GM18861 (cell line): ENCODE measurements around the gene GALNT2.

ENCODE experiments used
- ATAC-seq: cut with Tn5 transposase; IDR thresholded peaks from one replicate; pipeline ENCODE4 v1.9.1; 2021; ENCODE audit not compliant: unreplicated experiment

GALNT2 gene

GRCh38 chr1:230050973-230051735 lies 15.9 kb upstream of the GALNT2 start:
- ATAC-seq: no peak

GRCh38 chr1:230052018-230052417 lies 15.0 kb upstream of the GALNT2 start:
- ATAC-seq: no peak

- ATAC-seq: no peak
These were observed 14.4 kb upstream of the GALNT2 start for GRCh38 chr1:230052665-230053064.

- ATAC-seq: no peak
These were observed 12.8 kb upstream of the GALNT2 start for GRCh38 chr1:230054092-230054749.

DNA sequence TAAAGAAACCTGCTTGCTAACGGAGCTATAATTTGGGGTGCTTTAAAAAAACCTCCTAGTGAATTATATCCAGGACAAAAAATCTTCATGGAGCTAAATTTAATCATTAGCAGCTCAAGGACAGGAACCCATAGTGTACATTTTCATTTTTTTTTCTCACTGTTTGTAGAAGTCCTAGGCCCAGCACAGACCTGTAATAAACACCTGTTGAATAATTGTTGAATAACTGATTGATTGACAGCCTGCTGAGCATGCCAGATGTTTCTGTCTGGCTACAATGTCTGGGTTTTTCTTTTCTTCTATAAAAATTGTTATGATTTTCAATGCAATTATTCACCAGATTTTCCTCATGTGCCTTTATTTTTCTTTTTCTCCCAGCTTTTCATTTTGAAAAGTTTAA lies 10.9 kb upstream of the GALNT2 start:
- ATAC-seq: no peak

DNA sequence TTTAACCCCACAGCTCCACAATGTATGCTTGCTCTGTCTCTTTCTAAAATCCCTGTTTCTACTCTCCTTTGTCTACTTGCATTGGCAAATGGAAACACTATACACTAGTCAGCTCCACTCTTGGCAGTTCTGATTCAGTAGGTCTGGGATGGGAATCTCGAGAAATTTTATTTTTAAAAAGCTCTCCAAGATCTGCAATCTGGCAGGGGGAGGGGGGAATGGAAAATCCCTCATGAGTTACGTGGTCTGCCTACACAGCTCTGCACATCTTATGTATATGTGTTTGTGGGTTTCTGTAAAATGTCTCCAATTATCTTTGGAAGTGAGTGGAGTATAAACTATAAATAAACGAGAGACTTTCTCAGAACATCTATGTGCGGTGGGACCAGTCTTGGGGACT lies 9.9 kb upstream of the GALNT2 start:
- ATAC-seq: no peak

DNA sequence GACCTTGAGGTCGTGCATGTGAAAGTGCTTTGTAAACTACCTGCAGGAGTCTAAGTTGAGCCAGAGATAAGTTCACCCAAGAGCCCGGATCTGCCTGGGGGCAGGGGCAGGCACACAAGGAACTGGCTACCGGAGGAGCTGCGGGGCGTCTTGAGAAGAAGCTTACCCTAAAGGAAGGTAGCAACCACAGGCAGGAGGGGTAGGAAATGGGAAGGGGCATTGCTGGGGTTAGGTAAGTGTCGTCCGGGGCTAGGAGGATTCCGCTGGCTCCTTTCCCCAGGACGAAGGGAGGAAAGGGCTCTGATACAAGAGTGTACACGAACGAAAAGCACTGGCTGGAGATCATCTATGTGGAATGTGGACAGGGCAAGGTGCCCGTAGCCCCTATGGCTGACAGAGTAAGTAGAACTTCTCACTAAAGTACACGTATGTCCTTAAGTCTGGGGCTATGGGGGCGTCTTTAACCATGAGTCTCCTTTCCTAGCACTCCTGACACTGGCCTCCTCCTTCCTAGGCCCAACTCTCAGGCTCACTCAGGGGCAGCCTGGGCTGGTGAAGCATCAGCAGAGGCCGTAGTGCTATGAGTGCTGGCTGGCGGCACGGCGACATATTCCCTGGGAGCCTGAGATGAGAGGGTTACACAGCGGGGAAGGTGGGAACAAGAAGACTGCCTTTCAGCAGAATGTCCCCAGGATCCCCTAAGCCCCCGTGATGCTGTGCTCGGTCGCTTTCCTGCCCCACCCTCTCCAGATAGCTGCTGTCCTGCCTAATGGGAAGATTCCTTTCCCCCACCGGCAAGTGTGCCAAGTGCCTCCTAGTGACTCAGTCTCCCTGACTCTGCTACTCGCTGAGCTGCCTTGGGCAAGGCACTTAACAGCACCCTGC lies 9.1 kb upstream of the GALNT2 start:
- ATAC-seq: no peak

- ATAC-seq: no peak
These were observed 8.4 kb upstream of the GALNT2 start for GRCh38 chr1:230058626-230059025.

GRCh38 chr1:230061801-230062200 lies 5.2 kb upstream of the GALNT2 start:
- no peak for ATAC-seq

DNA sequence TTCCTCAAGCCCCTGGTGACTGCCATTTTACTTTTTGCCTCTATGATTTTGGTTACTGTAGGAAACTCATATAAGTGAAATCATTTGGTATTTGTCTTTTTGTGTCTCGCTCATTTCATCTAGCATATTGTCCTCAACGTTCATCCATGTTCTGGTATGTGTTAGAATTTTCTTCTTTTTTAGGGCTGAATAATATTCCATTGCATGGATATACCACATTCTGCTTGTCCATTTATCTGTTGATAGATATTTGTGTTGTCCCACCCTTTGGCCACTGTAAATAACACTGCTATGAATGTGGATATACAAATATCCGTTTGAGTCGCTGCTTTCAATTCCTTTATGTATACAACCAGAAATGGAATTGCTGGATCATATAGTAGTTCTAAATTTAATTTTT lies 4.5 kb upstream of the GALNT2 start:
- ATAC-seq: no peak

DNA sequence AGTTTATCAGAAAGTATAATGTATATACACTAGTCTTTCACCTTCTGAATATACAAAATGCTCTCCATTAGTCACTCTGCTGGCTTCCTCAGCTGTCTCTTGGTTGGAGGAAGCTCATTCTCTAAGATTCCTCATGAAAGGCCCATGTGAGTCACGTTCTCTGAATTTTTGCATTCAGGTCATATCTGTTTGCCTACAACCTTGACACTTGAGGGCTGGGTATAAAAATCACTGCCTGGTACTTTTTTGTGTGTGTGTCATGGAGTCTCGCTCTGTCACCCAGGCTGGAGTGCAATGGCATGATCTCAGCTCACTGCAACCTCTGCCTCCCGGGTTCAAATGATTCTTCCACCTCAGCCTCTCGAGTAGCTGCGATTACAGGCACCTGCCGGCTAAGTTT lies 2.8 kb upstream of the GALNT2 start:
- no peak for ATAC-seq

- no peak for ATAC-seq
These were observed 1.9 kb upstream of the GALNT2 start for GRCh38 chr1:230065161-230065560.

DNA sequence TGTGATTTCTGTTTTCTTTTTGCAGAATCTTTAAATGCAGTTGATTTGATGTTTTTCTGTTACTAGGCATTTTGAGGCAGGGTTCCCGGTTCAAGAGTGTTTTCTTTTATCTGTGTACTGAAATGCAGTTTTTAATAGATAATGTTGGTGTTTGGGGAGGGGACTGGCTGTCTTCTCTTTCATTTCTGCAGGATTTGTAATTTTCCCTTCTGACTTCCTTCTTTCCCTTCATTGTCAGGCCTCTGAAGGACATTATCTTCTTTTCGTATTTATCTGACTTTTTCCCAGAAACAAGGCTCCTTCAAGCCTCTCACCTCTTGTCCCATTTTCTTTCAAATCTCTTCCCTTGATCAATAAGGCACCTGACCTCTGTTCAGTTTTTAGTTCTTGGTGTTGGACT lies 1.5 kb upstream of the GALNT2 start:
- no peak for ATAC-seq

- ATAC-seq: no peak
These were observed 1.0 kb upstream of the GALNT2 start for GRCh38 chr1:230066031-230066430.

DNA sequence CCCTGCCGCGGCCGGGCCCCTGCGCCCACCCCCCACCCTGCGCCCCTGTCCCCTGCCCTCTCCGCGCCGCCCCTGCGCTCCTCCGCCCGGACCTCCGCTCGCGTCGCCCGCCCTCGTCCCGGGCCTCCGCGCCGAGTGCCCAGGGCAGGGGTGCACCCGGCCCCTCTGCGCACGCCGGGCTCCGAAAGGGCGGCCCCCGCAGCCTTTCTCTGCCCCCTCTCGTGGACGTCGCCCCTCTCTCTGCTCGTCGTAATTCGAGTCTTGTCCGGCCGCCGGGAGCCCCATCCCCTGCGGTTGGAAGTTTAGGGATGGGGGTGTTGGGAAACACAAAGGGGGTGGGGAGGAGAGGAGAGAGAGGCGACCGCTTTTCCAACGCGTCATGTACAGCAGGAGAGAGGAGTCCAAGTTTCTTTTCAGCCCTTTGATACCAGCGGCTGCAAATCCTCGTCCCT lies 407 bp downstream of the GALNT2 start:
- ATAC-seq: peak; percentile 16

DNA sequence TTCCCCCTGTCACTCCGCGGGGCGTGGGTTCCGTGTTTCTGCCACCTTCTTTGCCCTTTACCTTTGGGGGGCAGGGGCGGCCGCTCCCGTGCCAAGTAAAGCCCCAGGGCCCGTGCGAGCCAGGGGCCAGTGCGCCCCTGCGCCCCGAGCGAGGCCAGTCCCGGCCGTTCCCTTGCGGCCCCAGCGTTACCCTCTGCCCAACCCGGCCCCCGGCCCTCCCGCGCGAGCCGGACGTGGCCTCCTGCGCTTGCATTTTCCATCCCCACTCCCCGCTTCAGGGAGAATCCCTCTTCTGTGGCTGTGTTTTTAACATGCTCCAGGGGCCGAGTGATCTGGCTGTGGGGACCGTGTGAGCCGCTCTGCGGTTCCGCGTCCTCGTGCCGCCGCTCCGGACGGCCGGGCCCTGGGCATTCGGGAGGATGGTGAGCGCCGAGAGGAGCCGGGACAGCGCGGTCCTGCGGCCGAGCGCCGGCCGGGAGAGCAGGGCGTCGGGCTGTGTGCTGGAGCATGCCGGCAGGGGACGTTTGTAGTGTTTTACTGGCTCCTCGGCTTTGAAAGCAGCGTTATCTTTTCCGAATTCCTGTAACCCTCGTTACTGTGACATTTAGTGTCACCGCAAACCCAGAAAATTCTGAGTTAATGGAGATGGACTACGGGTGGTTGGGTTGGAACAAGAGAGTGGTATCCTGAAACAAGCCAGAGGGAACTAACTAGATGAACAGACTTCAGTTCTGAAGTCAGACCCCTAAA lies 1.0 kb downstream of the GALNT2 start:
- no peak for ATAC-seq

DNA sequence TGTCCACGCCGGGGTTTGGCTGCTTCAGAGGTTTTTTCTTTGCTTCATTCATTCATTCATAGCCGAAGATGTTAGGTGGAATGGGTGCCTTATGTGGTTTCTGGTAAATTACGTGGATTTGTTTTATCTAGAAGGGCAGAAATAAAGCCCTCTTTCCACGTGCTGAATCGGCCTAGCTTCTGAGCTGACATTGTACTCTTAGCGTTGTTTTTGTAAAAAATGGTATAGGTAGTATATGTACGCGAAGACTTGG lies 1.5 kb downstream of the GALNT2 start:
- ATAC-seq: no peak

GRCh38 chr1:230068952-230069684 lies 2.1 kb downstream of the GALNT2 start:
- no peak for ATAC-seq

GRCh38 chr1:230069796-230070195 lies 2.8 kb downstream of the GALNT2 start:
- ATAC-seq: no peak

DNA sequence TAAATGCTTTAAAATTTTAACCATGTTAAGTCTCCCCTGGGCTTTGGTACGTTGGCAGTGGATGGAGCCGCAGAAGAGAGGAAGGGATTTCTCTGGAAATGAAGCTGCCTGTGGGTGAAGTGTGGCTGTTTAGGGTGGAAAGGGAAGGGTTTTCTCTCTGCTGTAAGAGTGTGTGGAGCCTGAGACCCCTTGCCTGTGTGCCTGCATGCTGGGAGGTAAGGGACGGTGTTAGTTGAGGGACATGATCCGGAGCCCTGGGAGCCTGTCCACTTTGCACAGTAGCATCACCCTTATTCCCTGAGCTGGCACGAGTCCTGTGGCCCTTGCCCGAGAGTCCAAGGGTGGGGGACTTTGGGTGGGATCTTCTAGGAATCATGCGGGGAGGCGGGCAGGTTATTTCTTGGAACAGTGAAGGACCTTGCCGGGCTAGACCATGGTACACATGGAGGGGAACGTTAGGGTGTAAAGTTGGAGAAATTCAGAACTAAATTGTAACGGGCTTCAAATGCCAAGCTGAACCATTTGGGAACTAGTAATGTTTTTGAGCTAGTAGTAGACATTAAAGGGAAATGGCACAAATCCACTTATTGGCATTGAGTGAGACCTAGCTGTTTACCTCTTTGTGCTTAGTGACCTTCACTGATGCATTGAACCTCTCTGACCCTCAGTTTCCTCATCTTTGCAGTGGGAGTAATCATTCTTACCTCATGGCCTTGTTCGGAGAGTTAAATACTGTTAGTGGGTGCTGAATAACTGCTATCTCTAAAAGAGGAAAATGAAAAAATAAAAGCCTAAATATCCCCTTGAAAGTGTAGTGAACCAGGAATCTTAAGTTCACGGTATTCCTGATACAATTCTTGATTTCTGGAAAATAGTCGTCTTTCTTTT lies 3.5 kb downstream of the GALNT2 start:
- ATAC-seq: no peak
